HepG2 (cell line): Measurements from ENCODE around the gene TGFA. TPM values are rescaled to one million over a fixed set of nuclear protein-coding genes. Genes with fewer than 3 reads are reported as not detected.
A peak's percentile ranks its signal among the peaks of the same experiment; 100 is the strongest.

Experiments used
- CAMTA2 ChIP-seq: sonication (generic); formaldehyde crosslinking; IDR thresholded peaks from 2 replicates; pipeline ENCODE4 v1.4.0; 2020; ENCODE audit warnings: mild to moderate bottlenecking, missing genetic modification reagents, borderline replicate concordance
- FOXA3 ChIP-seq: IDR thresholded peaks from 2 replicates; pipeline ENCODE4 v1.6.1; 2016; ENCODE audit warnings: missing genetic modification reagents, missing compliant biosample characterization
- GATAD2A ChIP-seq: IDR thresholded peaks from 2 replicates; pipeline ENCODE4 v1.6.1; 2016
- RBAK ChIP-seq: sonication (generic); formaldehyde crosslinking; IDR thresholded peaks from 2 replicates; pipeline ENCODE4 v1.5.1; 2020; ENCODE audit warnings: mild to moderate bottlenecking, missing genetic modification reagents
- REL ChIP-seq: sonication (generic); formaldehyde crosslinking; conservative IDR thresholded peaks from 2 replicates; pipeline ENCODE4 v1.8.0; 2022; ENCODE audit warnings: mild to moderate bottlenecking, missing genetic modification reagents, moderate library complexity
- SP4 ChIP-seq: sonication (generic); formaldehyde crosslinking; IDR thresholded peaks from 2 replicates; pipeline ENCODE4 v1.8.1; 2023; ENCODE audit warnings: mild to moderate bottlenecking, missing genetic modification reagents
- STAG1 ChIP-seq: sonication (generic); formaldehyde crosslinking; IDR thresholded peaks from 2 replicates; pipeline ENCODE4 v1.4.0; 2020; ENCODE audit warnings: missing genetic modification reagents
- ZNF12 ChIP-seq: sonication (generic); formaldehyde crosslinking; IDR thresholded peaks from 2 replicates; pipeline ENCODE4 v1.5.0; 2020; ENCODE audit warnings: missing genetic modification reagents
- ZNF75D ChIP-seq: sonication (generic); formaldehyde crosslinking; IDR thresholded peaks from 2 replicates; pipeline ENCODE4 v1.8.1; 2023; ENCODE audit warnings: missing genetic modification reagents, mild to moderate bottlenecking, borderline replicate concordance
- ZNF768 ChIP-seq: sonication (generic); formaldehyde crosslinking; IDR thresholded peaks from 2 replicates; pipeline ENCODE4 v1.4.0; 2020; ENCODE audit warnings: missing genetic modification reagents
- polyA plus RNA-seq, 8 experiments: library from polyadenylated mRNA; depleted of rRNA in 3 of 8; stranded (reverse) in 7 of 8; unstranded in 1 of 8; fragments of >200 nt; fragmentation: Illumina TruSeq in 4 of 8; extraction: Trizol in 4 of 8; gene quantifications; 2 replicates each; pipeline versions ENCODE4 v1.2.1 to v1.2.3, GENCODE V29; 2011 to 2016; ENCODE audit warnings: low read depth in 4 of 8, missing spikeins in 1 of 8, mixed read lengths in 1 of 8; ENCODE audit not compliant: insufficient read depth in 1 of 8
- total RNA-seq, 5 experiments: library from RNA; depleted of rRNA; stranded (reverse); fragments of >200 nt; fragmentation: Illumina TruSeq; extraction: Trizol; gene quantifications; 2 replicates each; pipeline ENCODE4 v1.2.3, GENCODE V29; 2016; ENCODE audit warnings: low read depth in 1 of 5
- TF ChIP-seq, protein P1 (sequence below): sonication (generic); formaldehyde crosslinking; IDR thresholded peaks from 2 replicates; pipeline ENCODE4 v1.5.0; 2020; ENCODE audit warnings: mild to moderate bottlenecking, missing genetic modification reagents, borderline replicate concordance
- TF ChIP-seq, protein P2 (sequence below): IDR thresholded peaks from 2 replicates; pipeline ENCODE4 v1.6.1; 2012; ENCODE audit warnings: inconsistent platforms
- TF ChIP-seq, protein P3 (sequence below): sonication (generic); formaldehyde crosslinking; IDR thresholded peaks from 2 replicates; pipeline ENCODE4 v1.4.0; 2020; ENCODE audit warnings: missing genetic modification reagents
- TF ChIP-seq, protein P4 (sequence below): sonication (generic); formaldehyde crosslinking; IDR thresholded peaks from 2 replicates; pipeline ENCODE4 v1.8.0; 2022; ENCODE audit warnings: missing genetic modification reagents, mild to moderate bottlenecking, borderline replicate concordance
- TF ChIP-seq, protein P5 (sequence below): IDR thresholded peaks from 2 replicates; pipeline ENCODE4 v1.6.1; 2016; ENCODE audit warnings: control low read depth
- TF ChIP-seq, protein P6 (sequence below): sonication (generic); formaldehyde crosslinking; IDR thresholded peaks from 2 replicates; pipeline ENCODE4 v1.5.1; 2020; ENCODE audit warnings: missing genetic modification reagents, mild to moderate bottlenecking, borderline replicate concordance

The TGFA gene
- total and polyA plus RNA-seq, 2 of the 13 experiments (the other 11 are each of a cell fraction or from before 2014, with no cell fraction given): 7.8 to 15.3 TPM

DNA sequence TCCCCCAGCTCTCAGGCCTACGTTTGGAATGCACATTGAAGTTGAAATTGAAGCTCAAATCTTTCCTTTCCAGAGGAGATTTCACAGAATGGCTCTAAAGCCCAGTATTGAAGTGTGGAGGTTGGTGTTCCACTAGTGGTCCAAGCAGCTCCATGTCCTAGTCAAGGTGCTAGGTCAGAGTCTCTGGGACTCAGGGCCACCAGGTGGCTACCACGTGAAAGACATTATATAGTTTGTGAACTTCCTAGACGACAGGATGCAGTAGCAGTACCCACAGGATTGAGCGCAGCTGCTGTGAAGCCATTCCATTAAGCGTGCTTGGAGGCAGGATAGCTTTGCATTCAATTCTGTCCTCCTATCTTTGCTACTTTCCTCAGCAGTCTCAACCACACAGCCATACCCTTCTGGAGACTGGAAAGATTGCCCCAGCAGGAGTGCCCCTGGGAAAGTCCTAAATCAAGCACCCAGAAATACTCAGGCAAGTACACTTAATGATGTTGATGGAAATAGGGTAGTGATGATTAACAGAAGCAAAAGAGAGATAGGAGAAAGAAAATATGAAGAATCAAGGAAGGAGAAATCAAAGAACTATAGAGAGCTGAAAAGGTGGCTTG, 4.7 kb upstream of the TGFA start (continued):
- TF ChIP-seq, protein P1, sequence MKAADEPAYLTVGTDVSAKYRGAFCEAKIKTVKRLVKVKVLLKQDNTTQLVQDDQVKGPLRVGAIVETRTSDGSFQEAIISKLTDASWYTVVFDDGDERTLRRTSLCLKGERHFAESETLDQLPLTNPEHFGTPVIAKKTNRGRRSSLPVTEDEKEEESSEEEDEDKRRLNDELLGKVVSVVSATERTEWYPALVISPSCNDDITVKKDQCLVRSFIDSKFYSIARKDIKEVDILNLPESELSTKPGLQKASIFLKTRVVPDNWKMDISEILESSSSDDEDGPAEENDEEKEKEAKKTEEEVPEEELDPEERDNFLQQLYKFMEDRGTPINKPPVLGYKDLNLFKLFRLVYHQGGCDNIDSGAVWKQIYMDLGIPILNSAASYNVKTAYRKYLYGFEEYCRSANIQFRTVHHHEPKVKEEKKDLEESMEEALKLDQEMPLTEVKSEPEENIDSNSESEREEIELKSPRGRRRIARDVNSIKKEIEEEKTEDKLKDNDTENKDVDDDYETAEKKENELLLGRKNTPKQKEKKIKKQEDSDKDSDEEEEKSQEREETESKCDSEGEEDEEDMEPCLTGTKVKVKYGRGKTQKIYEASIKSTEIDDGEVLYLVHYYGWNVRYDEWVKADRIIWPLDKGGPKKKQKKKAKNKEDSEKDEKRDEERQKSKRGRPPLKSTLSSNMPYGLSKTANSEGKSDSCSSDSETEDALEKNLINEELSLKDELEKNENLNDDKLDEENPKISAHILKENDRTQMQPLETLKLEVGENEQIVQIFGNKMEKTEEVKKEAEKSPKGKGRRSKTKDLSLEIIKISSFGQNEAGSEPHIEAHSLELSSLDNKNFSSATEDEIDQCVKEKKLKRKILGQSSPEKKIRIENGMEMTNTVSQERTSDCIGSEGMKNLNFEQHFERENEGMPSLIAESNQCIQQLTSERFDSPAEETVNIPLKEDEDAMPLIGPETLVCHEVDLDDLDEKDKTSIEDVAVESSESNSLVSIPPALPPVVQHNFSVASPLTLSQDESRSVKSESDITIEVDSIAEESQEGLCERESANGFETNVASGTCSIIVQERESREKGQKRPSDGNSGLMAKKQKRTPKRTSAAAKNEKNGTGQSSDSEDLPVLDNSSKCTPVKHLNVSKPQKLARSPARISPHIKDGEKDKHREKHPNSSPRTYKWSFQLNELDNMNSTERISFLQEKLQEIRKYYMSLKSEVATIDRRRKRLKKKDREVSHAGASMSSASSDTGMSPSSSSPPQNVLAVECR: peak; percentile 42; the same call in 1 of the 2 replicates
- TF ChIP-seq FOXA3 (CRISPR knock-in tag): no peak; the same call in 1 of the 2 replicates
- no peak for TF ChIP-seq CAMTA2 (CRISPR knock-in tag)
- no peak for TF ChIP-seq ZNF12
- TF ChIP-seq ZNF75D (CRISPR knock-in tag): no peak
- TF ChIP-seq, protein P2, sequence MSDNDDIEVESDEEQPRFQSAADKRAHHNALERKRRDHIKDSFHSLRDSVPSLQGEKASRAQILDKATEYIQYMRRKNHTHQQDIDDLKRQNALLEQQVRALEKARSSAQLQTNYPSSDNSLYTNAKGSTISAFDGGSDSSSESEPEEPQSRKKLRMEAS: peak; percentile 73
- TF ChIP-seq GATAD2A (CRISPR knock-in tag): peak; percentile 51; the same call in 1 of the 2 replicates
- 0 out of 2 replicates have a peak, but pooled peaks have one; percentile 35 for TF ChIP-seq RBAK (CRISPR knock-in tag)
- TF ChIP-seq, protein P3, sequence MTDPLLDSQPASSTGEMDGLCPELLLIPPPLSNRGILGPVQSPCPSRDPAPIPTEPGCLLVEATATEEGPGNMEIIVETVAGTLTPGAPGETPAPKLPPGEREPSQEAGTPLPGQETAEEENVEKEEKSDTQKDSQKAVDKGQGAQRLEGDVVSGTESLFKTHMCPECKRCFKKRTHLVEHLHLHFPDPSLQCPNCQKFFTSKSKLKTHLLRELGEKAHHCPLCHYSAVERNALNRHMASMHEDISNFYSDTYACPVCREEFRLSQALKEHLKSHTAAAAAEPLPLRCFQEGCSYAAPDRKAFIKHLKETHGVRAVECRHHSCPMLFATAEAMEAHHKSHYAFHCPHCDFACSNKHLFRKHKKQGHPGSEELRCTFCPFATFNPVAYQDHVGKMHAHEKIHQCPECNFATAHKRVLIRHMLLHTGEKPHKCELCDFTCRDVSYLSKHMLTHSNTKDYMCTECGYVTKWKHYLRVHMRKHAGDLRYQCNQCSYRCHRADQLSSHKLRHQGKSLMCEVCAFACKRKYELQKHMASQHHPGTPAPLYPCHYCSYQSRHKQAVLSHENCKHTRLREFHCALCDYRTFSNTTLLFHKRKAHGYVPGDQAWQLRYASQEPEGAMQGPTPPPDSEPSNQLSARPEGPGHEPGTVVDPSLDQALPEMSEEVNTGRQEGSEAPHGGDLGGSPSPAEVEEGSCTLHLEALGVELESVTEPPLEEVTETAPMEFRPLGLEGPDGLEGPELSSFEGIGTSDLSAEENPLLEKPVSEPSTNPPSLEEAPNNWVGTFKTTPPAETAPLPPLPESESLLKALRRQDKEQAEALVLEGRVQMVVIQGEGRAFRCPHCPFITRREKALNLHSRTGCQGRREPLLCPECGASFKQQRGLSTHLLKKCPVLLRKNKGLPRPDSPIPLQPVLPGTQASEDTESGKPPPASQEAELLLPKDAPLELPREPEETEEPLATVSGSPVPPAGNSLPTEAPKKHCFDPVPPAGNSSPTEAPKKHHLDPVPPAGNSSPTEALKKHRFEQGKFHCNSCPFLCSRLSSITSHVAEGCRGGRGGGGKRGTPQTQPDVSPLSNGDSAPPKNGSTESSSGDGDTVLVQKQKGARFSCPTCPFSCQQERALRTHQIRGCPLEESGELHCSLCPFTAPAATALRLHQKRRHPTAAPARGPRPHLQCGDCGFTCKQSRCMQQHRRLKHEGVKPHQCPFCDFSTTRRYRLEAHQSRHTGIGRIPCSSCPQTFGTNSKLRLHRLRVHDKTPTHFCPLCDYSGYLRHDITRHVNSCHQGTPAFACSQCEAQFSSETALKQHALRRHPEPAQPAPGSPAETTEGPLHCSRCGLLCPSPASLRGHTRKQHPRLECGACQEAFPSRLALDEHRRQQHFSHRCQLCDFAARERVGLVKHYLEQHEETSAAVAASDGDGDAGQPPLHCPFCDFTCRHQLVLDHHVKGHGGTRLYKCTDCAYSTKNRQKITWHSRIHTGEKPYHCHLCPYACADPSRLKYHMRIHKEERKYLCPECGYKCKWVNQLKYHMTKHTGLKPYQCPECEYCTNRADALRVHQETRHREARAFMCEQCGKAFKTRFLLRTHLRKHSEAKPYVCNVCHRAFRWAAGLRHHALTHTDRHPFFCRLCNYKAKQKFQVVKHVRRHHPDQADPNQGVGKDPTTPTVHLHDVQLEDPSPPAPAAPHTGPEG (CRISPR knock-in tag): no peak
- no peak for TF ChIP-seq ZNF768 (CRISPR knock-in tag)
- TF ChIP-seq STAG1 (CRISPR knock-in tag): peak; percentile 58
- TF ChIP-seq, protein P4, sequence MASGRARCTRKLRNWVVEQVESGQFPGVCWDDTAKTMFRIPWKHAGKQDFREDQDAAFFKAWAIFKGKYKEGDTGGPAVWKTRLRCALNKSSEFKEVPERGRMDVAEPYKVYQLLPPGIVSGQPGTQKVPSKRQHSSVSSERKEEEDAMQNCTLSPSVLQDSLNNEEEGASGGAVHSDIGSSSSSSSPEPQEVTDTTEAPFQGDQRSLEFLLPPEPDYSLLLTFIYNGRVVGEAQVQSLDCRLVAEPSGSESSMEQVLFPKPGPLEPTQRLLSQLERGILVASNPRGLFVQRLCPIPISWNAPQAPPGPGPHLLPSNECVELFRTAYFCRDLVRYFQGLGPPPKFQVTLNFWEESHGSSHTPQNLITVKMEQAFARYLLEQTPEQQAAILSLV (CRISPR knock-in tag): no peak
- TF ChIP-seq REL (CRISPR knock-in tag): no peak
- TF ChIP-seq, protein P5, sequence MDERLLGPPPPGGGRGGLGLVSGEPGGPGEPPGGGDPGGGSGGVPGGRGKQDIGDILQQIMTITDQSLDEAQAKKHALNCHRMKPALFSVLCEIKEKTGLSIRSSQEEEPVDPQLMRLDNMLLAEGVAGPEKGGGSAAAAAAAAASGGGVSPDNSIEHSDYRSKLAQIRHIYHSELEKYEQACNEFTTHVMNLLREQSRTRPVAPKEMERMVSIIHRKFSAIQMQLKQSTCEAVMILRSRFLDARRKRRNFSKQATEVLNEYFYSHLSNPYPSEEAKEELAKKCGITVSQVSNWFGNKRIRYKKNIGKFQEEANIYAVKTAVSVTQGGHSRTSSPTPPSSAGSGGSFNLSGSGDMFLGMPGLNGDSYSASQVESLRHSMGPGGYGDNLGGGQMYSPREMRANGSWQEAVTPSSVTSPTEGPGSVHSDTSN (CRISPR knock-in tag): no peak
- TF ChIP-seq, protein P6, sequence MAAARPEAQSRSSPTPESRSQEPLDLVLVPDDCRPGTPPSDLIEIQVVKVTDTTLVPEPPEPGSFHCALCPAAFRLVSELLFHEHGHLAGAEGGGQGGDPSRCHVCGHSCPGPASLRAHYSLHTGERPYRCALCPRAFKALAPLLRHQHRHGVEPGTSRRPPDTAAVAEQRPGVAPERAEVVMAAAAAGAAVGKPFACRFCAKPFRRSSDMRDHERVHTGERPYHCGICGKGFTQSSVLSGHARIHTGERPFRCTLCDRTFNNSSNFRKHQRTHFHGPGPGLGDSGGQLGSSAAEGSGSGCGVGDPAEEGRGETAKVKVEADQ: no peak; the same call in 1 of the 2 replicates
- TF ChIP-seq SP4 (CRISPR knock-in tag): no peak
